Measurements from ENCODE around the gene WFDC5.

DNA sequence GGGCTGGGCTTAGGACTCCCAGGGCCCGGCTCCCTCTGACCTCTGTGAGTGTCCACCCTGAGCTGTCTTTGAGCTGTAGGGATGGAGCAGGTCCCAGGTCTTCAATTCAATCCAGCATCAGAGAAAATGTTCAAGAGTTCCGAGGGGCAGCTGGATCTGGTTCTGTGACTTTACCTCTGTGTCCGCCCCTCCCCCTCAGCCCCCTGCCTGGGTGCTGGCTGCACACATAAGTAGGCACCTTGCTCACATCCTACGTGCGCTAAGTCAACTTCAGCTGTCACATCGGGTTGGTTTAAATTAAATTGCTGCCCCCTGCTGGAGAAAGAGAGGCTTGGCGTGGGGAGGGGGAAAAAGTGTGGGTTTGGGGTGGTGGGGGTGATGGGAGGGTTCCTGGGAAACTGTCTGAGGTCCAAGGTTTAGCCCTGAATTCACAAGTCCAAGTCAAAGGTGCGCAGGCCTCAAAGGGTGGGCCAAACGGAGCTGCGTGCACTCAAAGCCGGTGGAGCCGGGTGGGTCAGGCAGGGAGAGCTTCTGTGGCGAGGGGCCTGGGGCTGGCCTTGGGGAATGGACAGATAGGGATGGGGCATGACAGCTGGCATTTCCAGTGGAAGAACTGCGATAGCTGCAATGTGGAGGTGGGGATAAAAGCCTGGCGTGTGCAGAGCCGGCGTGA is 3.0 kb downstream of the WFDC5 start:
- TF ChIP-seq, protein P1, sequence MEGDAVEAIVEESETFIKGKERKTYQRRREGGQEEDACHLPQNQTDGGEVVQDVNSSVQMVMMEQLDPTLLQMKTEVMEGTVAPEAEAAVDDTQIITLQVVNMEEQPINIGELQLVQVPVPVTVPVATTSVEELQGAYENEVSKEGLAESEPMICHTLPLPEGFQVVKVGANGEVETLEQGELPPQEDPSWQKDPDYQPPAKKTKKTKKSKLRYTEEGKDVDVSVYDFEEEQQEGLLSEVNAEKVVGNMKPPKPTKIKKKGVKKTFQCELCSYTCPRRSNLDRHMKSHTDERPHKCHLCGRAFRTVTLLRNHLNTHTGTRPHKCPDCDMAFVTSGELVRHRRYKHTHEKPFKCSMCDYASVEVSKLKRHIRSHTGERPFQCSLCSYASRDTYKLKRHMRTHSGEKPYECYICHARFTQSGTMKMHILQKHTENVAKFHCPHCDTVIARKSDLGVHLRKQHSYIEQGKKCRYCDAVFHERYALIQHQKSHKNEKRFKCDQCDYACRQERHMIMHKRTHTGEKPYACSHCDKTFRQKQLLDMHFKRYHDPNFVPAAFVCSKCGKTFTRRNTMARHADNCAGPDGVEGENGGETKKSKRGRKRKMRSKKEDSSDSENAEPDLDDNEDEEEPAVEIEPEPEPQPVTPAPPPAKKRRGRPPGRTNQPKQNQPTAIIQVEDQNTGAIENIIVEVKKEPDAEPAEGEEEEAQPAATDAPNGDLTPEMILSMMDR (IDR thresholded peaks at IDR 0.05), result no peak
- no peak for TF ChIP-seq POLR2A (IDR thresholded peaks at IDR 0.05)
